Measurements from ENCODE around the gene KRTAP10-10.
"Not testable (repeated sequence)": the region's sequence is repeated elsewhere in the genome, so short reads cannot be mapped to it uniquely, and the experiment has no call there.

The KRTAP10-10 gene

GRCh38 chr21:44684483-44684882 is 47.3 kb downstream of the KRTAP10-10 start:
- no peak for DNase-seq (ENCODE audit: low spot score)

DNA sequence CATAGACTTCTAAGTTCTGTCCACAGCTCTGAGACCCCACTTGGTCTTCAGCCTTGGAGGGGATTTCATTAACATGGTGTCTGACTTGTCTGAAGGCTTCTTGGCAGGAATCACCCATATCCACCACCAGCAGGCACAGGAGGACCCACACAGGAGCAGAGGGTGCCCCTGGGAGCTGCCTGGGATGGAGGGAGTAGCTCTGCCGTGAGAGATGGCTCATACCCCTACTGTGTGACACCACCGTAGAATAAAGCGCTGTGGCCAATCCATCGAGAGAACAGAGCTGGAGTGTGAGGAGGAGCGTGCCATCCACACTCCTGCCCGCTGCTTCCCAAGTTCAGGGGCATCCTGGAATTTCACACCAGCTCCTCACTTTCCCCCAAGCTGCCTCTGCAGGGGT is 47.9 kb downstream of the KRTAP10-10 start:
- not testable (repeated sequence) for DNase-seq (ENCODE audit: low spot score)

DNA sequence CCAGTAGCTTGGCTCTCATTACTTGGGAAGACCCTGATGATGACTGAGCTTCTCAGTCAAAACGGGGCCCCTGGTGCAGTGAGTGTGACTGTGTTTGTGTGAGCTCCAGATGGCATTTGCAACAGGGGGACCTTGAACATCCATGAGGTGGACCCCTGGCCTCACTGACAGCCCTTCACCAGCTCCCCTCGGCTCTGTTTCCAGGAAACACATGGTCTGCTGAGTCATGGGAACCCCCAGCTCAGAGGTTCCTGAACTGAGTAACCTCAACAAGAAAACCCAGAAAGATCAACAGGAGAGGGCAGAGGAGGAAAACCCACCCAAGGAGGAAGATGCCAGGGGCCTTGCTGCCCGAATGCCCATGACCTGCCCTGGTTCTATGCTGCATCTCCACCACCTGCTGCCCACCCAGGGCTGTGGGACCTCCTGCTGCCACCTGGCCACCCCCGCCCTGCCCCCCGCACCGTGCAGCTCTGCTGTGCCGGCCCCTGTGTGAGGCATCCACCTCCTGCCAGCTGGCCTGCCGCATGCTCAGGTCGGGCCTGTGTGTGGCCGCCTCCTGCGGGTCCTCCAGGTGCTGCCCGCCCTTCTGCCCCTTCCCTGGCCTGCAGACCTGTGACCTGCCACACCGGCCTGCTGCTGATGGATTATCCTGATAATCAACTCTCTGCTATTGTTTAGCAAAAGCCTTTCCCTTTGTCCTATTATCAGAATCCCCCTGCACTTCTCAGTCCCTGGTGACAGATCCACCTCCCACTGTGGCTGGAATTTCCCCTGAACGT is 49.0 kb downstream of the KRTAP10-10 start:
- DNase-seq (ENCODE audit: low spot score): no peak

DNA sequence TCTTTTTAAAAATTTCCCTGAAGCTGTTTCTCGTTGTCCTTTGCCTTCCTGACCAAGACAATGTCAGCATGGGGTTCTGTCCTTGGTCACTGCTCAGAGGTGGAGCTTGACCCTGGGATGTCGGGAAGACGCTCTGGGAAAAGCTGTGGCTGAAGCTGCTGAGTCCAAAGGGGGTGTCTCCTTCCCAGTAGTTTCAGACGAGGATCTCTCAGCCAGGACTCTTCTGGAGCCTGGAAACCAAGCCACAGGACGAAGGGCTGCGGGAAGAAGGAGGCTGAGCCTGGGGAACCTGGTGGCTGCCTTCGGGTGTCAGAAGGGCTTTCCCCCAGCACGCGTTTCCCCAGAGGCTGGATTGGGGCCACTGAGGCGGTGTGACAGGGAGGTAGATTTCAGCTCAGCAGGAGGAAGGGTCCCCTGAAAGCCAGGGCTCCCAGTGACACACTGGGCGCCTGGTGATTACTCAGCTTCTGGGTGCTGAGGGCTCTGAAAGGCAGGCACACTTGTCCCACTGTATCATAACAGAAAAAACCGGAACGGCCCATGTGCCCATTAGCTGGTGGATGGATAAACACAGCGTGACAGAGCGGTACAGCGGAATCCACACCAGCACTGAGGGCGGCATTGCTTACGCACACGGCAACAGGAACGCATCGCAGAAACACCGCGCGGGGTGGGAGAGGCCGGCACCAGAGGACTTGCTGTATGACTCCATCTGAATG is 49.8 kb downstream of the KRTAP10-10 start:
- no peak for DNase-seq (ENCODE audit: low spot score)

DNA sequence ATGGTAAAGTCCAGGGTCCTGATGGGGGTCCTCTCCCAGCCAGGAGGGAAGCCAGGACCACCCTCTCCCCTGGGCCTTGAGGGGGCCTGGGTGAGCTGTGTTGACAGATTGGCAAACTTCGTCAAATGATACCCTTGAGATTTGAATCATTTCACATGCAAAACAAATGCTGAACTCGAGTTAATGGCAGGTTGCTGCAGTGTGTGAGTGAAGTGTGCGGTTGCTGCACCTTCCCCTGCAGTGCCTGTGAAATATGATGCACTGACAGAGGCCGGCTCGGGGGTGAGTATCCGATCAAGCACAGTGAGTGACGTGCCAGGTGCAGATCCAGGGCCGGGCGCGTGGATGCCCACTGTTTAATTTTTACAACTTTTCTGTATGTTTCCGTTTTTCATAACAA is 50.5 kb downstream of the KRTAP10-10 start:
- no peak for DNase-seq (ENCODE audit: low spot score)
